H1 (cell line): ENCODE results near the gene FBXW5. TPM values are rescaled to one million over a fixed set of nuclear protein-coding genes. Genes with fewer than 3 reads are reported as not detected.
A peak's percentile ranks its signal among the peaks of the same experiment; 100 is the strongest.

ENCODE experiments used
- GABPA ChIP-seq: IDR thresholded peaks from 2 replicates; pipeline ENCODE4 v1.6.1; 2011; ENCODE audit warnings: mild to moderate bottlenecking, low read length, moderate library complexity, borderline replicate concordance; ENCODE audit not compliant: insufficient read depth
- KDM4A ChIP-seq: IDR thresholded peaks from one replicate; pipeline ENCODE4 v1.7.1; 2012; ENCODE audit warnings: low read depth, mild to moderate bottlenecking, moderate library complexity, low read length, inconsistent platforms; ENCODE audit not compliant: severe bottlenecking
- RAD21 ChIP-seq, 2 experiments: IDR thresholded peaks in 1 of 2; conservative IDR thresholded peaks in 1 of 2; 2 replicates each; pipeline ENCODE4 v1.6.1; 2011; ENCODE audit warnings: low read depth in 2 of 2, low read length in 2 of 2, improper control_type of control experiment in 1 of 2, inconsistent platforms in 1 of 2, mild to moderate bottlenecking in 1 of 2, moderate library complexity in 1 of 2
- RBBP5 ChIP-seq: IDR thresholded peaks from 2 replicates; pipeline ENCODE4 v1.7.1; 2012; ENCODE audit warnings: low read depth, mild to moderate bottlenecking, inconsistent platforms, low read length, moderate library complexity, borderline replicate concordance
- SAP30 ChIP-seq: fragments of 300-600 bp; sonication (generic); IDR thresholded peaks from 2 replicates; pipeline ENCODE4 v1.7.1; 2012; ENCODE audit warnings: low read length, moderate library complexity, mild to moderate bottlenecking, inconsistent platforms; ENCODE audit not compliant: insufficient read depth, insufficient replicate concordance
- SIN3A ChIP-seq, 2 experiments: IDR thresholded peaks in 1 of 2; conservative IDR thresholded peaks in 1 of 2; 2 replicates each; pipeline ENCODE4 v1.6.1; 2011 to 2012; ENCODE audit warnings: low read length in 2 of 2, improper control_type of control experiment in 1 of 2, low read depth in 1 of 2, mild to moderate bottlenecking in 1 of 2
- SP1 ChIP-seq: IDR thresholded peaks from 2 replicates; pipeline ENCODE4 v1.6.1; 2011; ENCODE audit warnings: low read depth, low read length
- SP2 ChIP-seq: IDR thresholded peaks from 2 replicates; pipeline ENCODE4 v1.6.1; 2012; ENCODE audit warnings: mild to moderate bottlenecking, low read length, inconsistent platforms
- SUZ12 ChIP-seq: fragments of 200-600 bp; sonication (generic); IDR thresholded peaks from 2 replicates; pipeline ENCODE4 v1.6.1; 2012; ENCODE audit warnings: mild to moderate bottlenecking, inconsistent platforms, low read length, moderate library complexity, mixed read lengths
- polyA plus RNA-seq, 7 experiments: library from polyadenylated mRNA; depleted of rRNA in 3 of 7; stranded (reverse) in 5 of 7; unstranded in 2 of 7; fragments of >200 nt in 5 of 7; fragments of 200-250 nt in 2 of 7; gene quantifications; 1 replicate in 5 of 7; 2 replicates in 1 of 7; 4 replicates in 1 of 7; pipeline versions ENCODE4 v1.2.1 to v1.2.3, GENCODE V29; 2011 to 2013; ENCODE audit warnings: missing spikeins in 2 of 7, mixed read lengths in 2 of 7
- total RNA-seq: library from RNA; stranded (reverse); fragmentation: NEBNext Ultra II Directional; extraction: Animal tissue kit (Norgen Biotek cat#: 25700); gene quantifications from 2 replicates; pipeline ENCODE4 v1.2.1, GENCODE V29; 2021
- TF ChIP-seq, protein P1 (sequence below): IDR thresholded peaks from 2 replicates; pipeline ENCODE4 v1.6.1; 2012; ENCODE audit warnings: inconsistent platforms
- TF ChIP-seq, protein P2 (sequence below): IDR thresholded peaks from 2 replicates; pipeline ENCODE4 v1.6.1; 2011; ENCODE audit warnings: low read depth, mild to moderate bottlenecking, low read length; ENCODE audit not compliant: insufficient read depth

Gene FBXW5
- total and polyA plus RNA-seq, 2 of the 8 experiments (the other 6 are each of a cell fraction or from before 2014, with no cell fraction given): 49.0 to 71.0 TPM

DNA sequence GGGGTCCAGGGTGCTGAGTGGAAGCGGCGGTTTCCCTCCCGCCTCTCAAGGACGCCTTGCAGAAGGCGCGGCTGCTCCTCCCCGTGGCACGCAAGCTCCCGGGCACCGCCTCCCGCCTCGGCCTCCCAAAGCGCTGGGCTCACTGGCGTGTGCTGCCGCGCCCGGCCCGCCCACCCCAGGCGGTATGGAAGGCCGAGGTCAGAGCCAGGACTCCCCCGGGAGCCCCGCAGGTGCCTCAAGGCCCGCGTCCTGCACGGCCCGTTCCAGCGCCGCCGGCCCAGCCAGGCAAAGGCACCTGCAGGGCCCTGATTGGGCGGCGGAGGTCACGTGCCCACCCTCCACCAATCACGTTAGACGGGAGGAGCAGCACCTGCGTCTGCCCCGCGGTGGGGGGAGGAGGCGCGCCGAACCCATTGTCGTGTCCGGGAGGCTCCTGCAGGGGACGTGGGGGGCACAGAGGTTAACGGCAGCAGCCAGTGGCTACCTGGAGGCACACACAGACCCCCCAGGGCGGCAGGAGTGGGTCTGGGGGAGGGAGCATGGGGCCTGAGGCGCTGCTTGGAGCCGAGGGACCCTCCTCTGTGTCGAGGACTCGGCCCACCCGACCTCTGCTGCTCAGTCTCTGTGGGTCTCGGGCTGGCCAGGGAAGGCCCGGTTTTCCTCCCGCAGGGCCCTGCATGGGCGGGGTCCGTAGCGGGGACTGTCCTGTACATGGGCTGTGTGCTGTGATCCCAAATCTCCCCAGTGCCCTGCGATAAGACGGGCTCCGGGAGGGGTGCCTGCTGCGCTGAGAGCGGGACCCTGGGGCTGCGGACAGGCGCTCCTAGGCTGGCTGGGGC, 5.5 kb upstream of the FBXW5 start (continued):
- TF ChIP-seq, protein P1, sequence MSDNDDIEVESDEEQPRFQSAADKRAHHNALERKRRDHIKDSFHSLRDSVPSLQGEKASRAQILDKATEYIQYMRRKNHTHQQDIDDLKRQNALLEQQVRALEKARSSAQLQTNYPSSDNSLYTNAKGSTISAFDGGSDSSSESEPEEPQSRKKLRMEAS: peak; percentile 76
- 0 out of 2 replicates have a peak, but pooled peaks have one; percentile 21 for TF ChIP-seq GABPA
- peak; percentile 77 for TF ChIP-seq SP1
- no peak for TF ChIP-seq RBBP5
- peak; percentile 42 for TF ChIP-seq KDM4A
- TF ChIP-seq RAD21 (IDR thresholded peaks at IDR 0.05 in 1 of 2, conservative IDR thresholded peaks at IDR 0.05 in 1 of 2; ENCODE audit: low read depth in 2 of 2, low read length in 2 of 2): no peak
- no peak for TF ChIP-seq SAP30
- TF ChIP-seq SUZ12: no peak
- TF ChIP-seq SIN3A (conservative IDR thresholded peaks at IDR 0.05 in 1 of 2, IDR thresholded peaks at IDR 0.05 in 1 of 2; ENCODE audit: low read depth in 1 of 2, low read length in 2 of 2): peak in 1 of 2 experiments; percentile 39; a peak in 2 of 4 replicates
- no peak for TF ChIP-seq SP2
- TF ChIP-seq, protein P2, sequence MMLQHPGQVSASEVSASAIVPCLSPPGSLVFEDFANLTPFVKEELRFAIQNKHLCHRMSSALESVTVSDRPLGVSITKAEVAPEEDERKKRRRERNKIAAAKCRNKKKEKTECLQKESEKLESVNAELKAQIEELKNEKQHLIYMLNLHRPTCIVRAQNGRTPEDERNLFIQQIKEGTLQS: peak; percentile 94
